Measurements from ENCODE around the gene CLIC3. TPM values are rescaled to one million over a fixed set of nuclear protein-coding genes. Genes with fewer than 3 reads are reported as not detected.

Gene CLIC3
- total RNA-seq, 6 experiments from 2014 or later, result 0.37 to 0.51 TPM; not detected in 4

DNA sequence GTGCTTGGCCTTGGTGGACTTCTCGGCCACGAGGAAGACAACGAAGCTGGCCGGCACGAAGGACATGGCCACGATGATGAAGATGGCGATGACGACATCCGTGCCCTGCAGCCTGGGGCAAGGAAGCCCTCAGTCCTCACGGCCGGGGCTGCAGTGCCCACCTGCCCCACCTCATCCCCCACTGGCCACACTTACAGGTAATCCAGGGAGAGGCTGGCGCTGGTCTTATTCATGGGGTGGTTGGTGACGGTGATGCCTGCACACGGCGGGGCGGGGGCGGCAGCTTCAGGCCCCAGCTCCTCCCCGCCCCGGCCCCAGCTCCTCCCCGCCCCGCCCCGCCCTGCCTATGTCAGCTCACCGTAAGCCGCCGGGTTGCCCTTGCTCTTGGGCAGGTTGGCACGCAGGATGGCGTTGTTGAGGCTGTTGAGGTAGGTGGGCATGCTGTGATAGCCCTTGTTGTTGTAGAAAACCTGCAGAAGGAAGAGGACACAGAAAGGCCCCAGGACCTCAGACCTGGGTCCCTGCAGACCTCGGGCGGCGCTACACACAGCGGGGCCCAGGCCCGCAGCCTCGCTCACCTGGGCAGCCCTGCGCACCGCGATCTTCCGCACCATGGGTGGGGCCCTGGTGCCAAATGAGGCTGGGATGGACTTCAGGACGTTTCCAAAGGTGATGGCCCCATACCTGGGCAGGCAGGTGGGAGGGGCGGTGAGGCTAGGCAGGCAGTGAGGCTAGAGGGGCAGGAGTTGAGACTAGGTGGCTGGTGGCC is 15.7 kb upstream of the CLIC3 start:
- DNase-seq (no peak), ATAC-seq (no peak)
- Histone ChIP-seq H3K36me3 (peaks cover 0 to 17% (median 1%) of the 10 kb centered on the region in 4 donors), H3K4me1 (no peaks in the 10 kb centered on the region), H3K4me3 (no peak overlapping the region), H3K9me3 (no peaks in the 10 kb centered on the region), H3K27me3 (no peaks in the 10 kb centered on the region), H3K27ac (no peak overlapping the region)
- intact Hi-C loops (cut with DNase I), result no loop called here
- TF ChIP-seq POLR2A (IDR thresholded peaks at IDR 0.05), result no peak
- TF ChIP-seq, protein P1, sequence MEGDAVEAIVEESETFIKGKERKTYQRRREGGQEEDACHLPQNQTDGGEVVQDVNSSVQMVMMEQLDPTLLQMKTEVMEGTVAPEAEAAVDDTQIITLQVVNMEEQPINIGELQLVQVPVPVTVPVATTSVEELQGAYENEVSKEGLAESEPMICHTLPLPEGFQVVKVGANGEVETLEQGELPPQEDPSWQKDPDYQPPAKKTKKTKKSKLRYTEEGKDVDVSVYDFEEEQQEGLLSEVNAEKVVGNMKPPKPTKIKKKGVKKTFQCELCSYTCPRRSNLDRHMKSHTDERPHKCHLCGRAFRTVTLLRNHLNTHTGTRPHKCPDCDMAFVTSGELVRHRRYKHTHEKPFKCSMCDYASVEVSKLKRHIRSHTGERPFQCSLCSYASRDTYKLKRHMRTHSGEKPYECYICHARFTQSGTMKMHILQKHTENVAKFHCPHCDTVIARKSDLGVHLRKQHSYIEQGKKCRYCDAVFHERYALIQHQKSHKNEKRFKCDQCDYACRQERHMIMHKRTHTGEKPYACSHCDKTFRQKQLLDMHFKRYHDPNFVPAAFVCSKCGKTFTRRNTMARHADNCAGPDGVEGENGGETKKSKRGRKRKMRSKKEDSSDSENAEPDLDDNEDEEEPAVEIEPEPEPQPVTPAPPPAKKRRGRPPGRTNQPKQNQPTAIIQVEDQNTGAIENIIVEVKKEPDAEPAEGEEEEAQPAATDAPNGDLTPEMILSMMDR (IDR thresholded peaks at IDR 0.05), result no peak
- WGBS (ENCODE audit: insufficient coverage, low coverage, low lambda C conversion rate, missing lambda C conversion rate), result 40% methylated on average over 1 of the region's 39 CpGs

DNA sequence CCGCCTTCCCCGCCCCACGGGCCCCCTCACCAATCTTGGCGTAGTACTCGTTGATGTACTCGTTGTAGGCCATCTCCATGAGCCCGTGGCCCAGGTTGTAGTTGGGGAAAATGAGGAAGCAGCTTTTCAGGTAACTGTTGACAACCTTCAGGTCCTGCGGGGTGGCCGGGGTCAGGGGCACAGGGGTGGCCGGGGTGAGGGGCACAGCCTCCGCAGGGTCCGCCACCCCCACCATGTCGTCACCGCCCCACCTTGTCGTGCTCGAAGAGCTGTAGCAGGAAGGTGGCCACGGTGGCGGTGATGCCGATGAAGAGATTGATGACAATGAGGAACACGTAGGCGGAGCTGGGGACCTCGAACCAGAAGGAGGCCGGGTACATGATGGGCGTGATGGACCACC is 14.8 kb upstream of the CLIC3 start:
- no CpG with 5 or more reads among the region's 24 CpGs for WGBS (ENCODE audit: insufficient coverage, low coverage, low lambda C conversion rate, missing lambda C conversion rate)
- DNase-seq (no peak), ATAC-seq (no peak)
- H3K4me3 ChIP-seq, result no peak overlapping the region
- no peaks in the 10 kb centered on the region for H3K4me1 ChIP-seq
- peaks cover 0 to 11% (median 1%) of the 10 kb centered on the region in 4 donors for H3K36me3 ChIP-seq
- TF ChIP-seq, protein P1 (IDR thresholded peaks at IDR 0.05), result no peak
- no peak for TF ChIP-seq POLR2A (IDR thresholded peaks at IDR 0.05)
- H3K27me3 ChIP-seq, result no peaks in the 10 kb centered on the region
- intact Hi-C loops (cut with DNase I), result no loop called here
- no peak overlapping the region for H3K27ac ChIP-seq
- no peaks in the 10 kb centered on the region for H3K9me3 ChIP-seq

DNA sequence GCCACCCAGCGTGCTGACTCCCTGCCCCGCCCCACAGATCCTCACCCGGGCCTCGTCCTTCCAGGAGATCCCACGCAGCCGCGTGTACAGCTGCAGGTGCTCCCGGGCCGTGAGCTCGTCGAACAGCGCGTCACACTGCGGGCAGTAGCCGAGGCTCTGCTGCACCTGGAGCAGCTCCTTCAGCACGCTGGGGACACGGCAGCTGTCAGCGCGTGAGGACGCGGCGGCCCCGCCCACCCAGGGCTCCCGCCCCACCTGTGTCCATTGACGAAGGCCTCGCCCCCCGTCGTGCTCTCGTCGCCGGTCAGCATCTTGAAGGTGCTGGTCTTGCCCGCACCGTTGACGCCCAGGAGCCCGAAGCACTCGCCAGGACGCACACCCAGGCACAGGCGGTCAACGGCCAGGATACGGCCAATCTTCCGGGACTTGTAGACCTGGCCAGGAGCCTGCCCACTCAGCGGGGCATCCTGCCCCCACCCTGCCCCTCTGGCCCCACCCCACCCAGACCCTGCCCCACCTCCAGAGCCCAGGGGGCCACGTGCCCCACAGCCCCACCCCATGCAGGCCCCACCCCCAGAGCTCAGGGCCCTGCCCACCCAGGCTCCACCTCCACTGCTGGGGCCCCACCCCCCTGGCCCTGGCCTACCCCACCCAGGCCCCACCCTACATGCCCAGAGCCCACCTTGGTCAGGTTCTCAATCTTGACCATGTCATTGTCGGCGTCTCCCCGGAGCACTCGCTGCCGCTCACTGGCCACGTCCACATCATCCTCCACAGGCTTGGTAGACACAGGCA is 13.8 kb upstream of the CLIC3 start:
- DNase-seq (no peak), ATAC-seq (no peak)
- WGBS (ENCODE audit: insufficient coverage, low coverage, low lambda C conversion rate, missing lambda C conversion rate), result 92% methylated on average over 2 of the region's 49 CpGs
- Histone ChIP-seq H3K27ac (no peak overlapping the region), H3K4me1 (no peaks in the 10 kb centered on the region), H3K27me3 (no peaks in the 10 kb centered on the region), H3K4me3 (no peak overlapping the region), H3K36me3 (peaks cover 0 to 2% (median 1%) of the 10 kb centered on the region in 4 donors), H3K9me3 (no peaks in the 10 kb centered on the region)
- TF ChIP-seq, protein P1 (IDR thresholded peaks at IDR 0.05), result no peak
- TF ChIP-seq POLR2A (IDR thresholded peaks at IDR 0.05), result no peak
- intact Hi-C loops (cut with DNase I), result no loop called here

DNA sequence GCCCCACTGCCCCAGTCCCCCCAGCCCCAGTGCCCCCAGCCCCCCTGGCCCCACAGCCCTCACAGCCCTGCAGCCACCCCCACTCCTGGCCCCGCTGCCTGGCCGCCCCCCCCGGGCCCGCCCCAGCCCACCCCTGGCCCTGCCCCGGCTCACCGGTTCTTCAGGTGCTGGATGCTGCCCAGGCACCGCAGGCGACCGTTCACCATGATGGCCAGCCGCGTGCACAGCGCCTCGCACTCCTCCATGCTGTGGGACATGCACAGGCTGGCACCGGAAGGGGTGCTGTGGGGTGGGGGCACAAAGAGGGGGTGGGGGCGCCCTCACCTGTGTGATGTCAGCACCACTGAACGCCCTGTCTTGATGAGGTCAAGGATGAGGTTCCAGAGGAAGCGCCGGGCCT is 12.8 kb upstream of the CLIC3 start:
- ATAC-seq (no peak), DNase-seq (no peak)
- no peaks in the 10 kb centered on the region for H3K9me3 ChIP-seq
- H3K36me3 ChIP-seq, result peaks cover 0 to 2% (median 0%) of the 10 kb centered on the region in 4 donors
- H3K27me3 ChIP-seq, result no peaks in the 10 kb centered on the region
- 95% methylated on average over 7 of the region's 18 CpGs for WGBS (ENCODE audit: insufficient coverage, low coverage, low lambda C conversion rate, missing lambda C conversion rate)
- H3K4me1 ChIP-seq, result no peaks in the 10 kb centered on the region
- no peak overlapping the region for H3K4me3 ChIP-seq
- TF ChIP-seq POLR2A (IDR thresholded peaks at IDR 0.05), result no peak
- TF ChIP-seq, protein P1 (IDR thresholded peaks at IDR 0.05), result no peak
- H3K27ac ChIP-seq, result no peak overlapping the region
- intact Hi-C loops (cut with DNase I), result no loop called here
